ENCODE data around the gene CD22.
"Not testable (repeated sequence)": the region's sequence is repeated elsewhere in the genome, so short reads cannot be mapped to it uniquely, and the experiment has no call there.

The CD22 gene

DNA sequence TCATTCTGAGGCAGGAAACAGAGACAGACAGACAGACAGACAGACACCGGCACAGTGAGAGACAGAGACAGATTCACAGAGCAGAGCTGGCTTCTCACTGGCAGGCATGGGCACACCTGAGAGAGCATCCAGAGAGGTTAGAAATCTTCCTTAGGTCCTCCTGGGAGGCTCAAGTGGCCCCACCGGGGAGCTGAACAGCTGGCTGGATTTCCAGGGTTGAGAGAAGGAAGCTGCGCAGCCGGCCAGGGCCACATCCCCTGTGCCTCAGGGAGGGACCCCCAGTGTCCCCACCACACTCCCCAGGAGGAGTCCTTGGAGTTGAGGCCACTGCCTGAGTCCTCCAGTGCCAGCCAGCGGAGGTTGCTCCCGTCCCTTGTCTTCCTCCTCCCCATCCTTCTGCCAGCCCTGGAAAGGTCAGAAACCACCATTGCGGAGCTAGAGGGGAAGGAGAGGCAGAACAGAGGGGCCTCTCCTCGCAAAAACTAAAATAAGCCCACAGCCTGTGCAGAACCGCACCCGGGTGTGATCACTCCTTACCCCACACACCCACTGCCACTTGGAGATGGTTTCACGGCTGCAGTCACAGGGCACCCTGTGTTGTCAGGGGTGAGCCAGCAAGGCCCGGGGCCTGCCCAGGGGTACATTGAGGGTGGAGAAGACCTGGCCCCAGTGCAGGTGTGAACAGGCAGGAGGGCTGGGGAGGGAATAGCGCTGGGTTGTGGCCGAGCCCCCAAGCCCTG lies 33.4 kb downstream of the CD22 start:
- no peak for DNase-seq

DNA sequence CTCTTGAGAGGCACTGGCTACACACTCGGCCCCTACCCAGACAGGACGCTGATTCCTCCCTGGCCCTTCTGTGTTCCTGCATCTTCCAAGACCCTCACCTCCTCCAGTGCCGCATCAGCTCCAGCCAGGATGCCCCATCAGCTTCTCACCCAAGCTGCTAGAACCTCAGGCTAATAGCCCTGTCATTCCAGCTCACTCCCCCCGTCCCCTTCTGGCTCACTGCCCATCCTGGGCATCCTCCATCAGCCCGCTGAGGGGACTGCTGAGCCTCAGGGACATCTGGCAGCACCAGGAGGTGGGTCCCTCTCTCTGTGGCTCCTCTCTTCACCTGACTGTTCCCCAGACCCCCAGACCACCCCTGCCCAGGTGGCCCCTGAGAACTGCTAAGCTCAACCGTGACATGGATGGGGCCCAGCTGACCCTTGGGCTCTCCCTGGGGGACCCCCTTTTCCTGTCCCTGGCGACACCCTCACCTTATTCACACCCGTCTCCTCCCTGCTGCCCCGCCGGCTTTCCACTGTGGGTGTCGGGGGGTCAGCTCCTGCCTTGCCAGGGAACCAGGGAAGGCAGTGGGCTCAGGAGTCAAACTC lies 34.1 kb downstream of the CD22 start:
- no peak for DNase-seq

DNA sequence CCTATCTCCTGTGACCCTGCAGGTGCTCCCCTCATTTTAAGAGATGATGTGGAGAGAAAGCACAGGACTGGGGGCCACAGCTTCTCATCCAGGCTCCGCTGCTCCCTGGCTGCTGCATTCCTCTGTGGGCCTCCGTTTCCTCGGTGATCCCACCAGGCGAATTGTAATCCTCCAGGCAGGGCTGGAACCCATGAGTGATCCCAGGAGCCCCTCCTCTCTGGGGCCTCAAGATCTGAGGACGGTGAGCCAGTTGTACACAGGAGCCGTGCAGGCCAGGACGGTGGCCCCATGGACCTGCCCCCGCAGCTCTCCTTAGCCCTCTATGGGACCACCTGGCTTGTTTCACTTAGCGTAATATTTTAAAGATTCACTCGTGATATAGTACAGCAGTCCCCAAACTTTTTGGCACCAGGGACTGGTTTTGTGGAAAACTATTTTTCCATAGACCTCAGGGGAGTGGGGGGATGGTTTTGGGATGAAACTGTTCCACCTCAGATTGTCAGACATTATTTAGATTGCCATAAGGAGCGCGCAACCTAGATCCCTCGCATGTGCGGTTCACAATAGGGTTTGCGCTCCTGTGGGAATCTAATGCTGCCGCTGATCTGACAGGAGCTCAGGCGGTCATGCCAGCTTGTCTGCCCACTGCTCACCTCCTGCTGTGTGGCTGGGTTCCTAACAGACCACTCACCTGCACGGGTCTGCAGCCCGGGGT lies 34.9 kb downstream of the CD22 start:
- no peak for DNase-seq

DNA sequence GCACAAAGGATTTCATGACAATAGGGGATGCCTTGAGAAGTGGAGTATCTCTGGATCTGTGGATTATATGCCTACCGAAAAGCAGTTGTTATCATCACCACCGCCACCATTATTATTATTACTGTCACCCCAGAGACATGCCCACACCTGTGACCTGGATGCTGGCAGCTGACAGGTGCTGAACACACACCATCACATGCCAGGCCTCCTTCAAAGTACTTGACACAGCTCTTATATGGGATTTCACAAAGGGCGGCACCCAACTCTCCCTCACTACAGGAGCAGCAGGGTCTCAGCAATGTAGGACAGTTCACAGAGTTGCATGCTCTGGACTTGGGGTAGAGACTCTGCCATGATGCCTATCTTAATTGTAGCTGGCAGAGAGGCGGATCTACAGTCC lies 36.3 kb downstream of the CD22 start:
- no peak for DNase-seq

DNA sequence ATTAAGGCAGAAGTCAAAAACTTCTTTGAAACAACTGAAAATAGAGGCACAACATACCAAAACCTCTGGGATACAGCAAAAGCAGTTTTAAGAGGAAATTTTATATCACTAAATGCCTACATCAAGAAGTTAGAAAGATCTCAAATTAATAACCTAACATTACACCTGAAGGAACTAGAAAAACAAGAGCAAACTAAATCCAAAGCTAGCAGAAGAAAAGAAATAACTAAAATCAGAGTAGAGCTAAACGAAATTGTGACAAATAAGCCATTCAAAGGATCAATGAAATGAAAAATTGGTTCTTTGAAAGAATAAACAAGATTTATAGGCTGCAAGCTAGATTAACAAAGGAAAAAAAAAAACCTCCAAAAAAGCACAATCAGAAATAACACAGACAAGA lies 39.4 kb downstream of the CD22 start:
- DNase-seq: no peak

DNA sequence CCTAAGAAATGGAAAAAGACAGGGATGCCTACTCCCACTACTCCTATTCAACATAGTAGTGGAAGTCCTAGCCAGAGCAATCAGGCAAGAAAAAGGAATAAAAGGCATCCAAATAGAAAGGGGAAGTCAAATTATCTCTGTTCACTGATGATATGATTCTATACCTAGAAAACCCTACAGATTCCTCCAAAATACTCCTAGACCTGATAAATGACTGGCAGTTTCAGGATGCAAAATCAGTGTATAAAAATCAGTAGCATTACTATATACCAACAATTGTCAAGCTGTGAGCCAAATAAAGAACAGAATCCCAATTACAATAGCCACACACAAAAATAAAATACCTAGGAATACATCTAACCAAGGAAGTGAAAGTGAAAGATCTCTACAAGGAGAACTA lies 40.5 kb downstream of the CD22 start:
- DNase-seq: no peak

DNA sequence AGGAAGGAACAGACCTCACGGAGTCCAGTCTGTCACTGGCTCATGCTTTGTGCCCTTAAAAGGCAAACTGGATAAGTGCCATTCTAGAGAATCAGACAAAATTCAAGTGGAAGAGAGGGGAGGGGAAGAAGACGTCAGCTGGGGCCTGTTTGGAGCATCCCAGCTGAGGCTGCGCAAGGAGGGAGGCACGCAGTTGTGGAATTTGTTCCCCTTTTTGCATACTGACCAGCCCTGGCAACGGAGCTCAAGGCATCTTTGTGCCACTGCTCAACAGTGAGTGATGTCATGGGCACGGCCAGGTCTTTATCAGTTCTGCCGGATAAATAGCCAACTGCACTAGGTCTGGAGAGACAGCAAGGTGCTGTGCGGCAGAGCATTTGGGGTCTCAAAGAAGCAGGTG lies 41.7 kb downstream of the CD22 start, which contains the start of gene GPR42:
TSS of gene GPR42 (plus strand) at position 347 of the 400 bp plus-strand sequence. CDS start 292 bp downstream, outside the sequence.
- no peak for DNase-seq

DNA sequence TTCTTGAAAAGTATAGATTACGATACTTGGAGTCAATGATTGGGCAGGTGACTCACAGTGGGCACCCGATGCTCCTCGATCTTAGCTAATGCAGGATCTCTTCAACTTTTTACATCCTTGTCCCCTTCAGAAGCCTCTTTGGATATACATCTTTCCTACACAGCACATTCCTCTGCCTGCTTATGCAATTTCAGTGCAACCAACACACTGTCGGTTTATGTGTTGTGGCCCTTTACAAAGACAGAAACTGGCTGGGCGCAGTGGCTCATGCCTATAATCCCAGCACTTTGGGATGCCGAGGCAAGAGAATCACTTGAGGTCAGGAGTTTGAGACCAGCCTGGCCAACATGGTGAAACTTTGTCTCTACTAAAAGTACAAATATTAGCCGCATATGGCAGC lies 44.5 kb downstream of the CD22 start:
- DNase-seq: no peak

DNA sequence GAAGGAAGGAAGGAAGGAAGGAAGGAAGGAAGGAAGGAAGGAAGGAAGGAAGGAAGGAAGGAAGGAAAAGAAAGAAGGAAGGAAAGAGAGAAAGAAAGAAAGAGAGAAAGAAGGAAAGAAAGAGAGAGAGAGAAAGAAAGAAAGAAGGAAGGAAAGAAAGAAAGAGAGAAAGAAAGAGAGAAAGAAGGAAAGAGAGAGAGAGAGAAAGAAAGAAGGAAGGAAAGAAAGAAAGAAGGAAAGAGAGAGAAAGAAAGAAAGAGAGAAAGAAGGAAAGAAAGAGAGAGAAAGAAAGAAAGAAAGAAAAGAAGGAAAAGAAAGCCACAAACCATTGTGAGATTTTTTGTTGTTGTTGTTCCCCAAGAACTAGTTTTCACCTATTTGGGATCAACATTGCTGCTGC lies 45.0 kb downstream of the CD22 start:
- not testable (repeated sequence) for DNase-seq

DNA sequence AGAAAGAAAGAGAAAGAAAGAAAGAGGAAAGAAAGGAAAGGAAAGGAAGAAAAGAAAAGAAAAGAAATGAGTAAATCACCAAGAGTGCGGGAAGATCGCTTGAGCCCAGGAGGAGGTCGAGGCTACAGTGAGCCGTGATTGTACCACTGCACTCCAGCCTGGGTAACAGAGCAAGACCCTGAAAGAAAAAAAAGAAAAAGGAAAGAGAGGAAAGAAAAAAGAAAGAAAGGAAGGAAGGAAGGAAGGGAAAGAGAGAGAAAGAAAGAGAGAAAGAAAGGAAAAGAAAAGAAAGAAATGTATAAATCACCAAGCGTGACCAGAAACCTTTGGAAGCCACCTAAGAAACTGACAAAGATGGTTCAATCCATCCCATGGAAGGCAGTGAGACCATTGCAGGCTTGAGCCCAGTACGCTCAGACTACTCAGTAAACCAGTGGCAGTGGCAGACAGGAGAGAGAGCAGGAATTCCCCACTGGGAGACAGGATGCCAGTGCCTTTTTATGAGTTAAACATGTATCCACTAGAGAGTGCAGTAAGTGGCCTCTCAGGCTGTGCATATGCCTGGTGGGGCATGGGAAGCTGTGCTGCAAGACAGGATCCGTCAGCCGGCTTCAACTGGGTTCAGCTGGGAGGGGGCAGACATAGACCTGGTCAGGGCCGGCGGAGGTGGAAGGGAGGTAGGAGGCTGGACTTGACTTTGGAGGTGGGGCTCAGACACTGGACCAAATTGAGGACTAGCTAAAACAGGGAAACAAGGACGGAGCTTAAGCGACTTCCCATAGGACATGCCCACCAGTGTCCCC lies 46.7 kb downstream of the CD22 start:
- DNase-seq: no peak

DNA sequence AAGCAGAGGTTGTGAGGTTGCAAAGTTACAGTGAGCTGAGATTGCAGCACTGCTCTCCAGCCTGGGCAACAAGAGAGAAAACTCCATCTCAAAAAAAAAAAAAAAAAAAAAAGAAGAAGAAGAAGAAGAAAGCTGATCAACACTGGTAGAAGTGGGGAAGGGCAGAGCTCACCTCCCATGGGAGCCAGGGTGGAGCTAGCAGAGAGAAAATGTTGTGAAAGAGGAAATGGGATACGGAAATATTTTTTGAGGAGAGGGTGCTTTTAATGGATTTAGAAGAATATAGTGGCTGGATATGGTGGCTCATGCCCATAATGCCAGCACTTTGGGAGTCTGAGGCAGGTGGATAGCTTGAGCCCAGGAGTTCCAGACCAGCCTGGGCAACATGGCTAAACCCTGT lies 48.7 kb downstream of the CD22 start:
- DNase-seq: no peak

DNA sequence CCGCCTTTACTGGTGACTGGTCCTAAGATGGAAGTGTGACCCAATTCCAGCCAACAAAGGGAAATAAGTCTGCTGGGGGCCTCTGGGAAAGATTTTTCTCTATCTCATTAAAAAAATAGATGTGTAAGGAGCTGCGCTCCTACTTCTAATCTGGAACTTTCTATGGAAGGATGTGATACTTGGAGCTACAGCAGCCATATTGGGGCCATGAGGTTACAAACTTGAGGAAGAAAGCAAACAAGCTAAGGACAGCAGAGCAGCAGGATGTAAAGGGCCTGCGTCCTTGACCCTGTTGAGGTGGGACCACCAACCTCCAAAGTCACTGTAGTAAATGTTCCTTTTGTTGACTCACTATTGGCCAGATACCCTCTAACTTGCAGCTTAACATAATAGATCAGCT lies 49.4 kb downstream of the CD22 start:
- DNase-seq: no peak

DNA sequence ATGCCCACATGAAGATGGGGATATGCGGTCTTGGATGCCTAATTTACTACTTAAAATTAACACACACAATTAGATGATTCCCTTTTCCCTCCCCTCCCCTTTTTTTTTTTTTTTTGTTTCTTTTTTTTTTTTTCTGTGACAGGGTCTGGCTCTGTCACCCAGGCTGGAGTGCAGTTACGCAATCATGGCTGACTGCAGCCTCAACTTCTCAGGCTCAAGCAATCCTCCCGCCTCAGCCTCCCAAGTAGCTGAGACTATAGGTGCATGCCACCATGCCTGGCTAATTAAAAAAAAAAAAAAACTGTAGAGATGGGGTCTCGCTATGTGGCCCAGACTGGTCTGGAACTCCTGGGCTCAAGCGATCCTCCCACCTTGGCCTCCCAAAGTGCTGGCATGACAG lies 50.6 kb downstream of the CD22 start:
- not testable (repeated sequence) for DNase-seq

DNA sequence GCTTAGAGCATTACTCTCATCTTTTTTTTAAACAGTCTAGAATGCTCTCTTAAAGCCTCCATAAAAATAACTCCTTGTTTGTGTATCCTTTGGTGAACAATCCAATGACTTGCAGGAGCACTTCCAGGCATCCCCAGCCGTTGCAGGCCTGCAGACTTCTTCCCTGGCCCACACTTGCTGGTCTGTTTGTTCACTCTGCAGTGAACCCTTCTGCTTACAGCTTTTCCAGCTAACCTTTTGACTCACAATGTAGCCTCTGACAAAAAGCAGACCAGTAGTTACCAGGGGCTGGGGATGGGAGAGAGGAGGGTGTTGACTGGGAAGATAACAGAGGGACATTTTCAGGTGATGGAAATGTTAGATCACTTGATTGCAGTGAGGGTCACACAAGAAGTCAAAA lies 51.0 kb downstream of the CD22 start:
- DNase-seq: no peak

DNA sequence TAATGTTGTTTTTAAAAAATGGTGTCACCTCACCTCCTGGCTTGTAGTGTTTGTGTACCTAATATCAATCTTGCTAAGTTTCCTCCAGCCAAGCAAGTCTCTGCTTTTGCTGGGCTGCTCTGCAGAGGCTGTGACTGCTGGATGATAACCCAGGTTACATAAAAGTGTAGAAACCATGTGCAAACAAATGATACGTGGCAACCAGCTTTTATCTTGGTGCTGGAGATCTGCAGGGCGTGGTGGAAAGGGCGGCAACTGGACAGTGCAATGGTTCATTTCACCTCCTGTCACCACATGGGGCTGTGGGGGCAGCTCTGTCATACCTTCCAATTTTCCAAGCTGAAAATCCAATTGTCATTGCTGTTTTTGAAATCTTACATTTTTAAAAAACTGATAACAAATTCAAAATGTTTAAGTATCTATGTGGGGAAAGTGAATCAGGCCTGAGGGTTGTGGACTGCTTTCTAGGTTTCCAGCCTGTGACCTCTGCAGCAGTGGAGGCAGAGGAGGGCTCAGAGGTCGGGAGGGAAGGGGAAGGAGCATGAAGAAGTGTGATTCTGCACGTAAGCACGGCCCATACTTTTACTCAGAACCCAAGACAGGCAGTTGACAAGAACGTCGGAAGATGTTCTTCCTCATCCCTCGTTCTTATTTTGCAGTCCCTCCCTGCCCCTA lies 51.6 kb downstream of the CD22 start:
- DNase-seq: no peak

DNA sequence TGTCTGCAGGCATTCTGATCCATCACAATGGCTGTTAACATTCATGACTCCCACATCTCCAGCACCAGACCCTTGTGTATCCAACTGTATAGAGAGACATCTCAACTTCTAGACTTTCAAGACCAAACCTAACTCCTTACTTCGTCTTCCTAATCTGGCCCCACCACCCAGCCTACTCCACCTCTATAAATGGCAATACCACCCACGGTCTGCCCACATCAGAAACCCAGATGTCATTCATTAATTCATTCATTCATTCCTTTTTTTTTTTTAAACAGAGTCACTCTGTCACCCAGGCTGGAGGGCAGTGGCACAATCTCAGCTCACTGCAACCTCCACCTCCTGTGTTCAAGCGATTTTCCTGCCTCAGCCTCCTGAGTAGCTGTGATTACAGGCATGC lies 52.3 kb downstream of the CD22 start:
- no peak for DNase-seq

DNA sequence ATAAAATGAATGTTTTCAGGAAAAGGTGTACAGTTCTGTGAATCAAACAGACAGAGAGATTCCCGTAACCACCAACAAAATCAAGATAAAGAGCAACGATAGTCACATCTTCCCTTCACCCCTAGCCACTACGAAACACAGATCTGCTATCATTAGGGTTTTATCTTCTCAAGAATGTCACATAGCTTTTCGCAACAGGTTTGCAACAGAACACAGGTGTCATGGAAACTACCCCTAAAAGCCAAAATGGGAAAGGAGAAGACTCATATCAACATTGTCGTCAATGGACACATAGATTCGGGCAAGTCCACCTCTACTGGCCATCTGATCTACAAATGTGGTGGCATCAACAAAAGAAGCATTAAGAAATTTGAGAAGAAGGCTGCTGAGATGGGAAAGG lies 52.9 kb downstream of the CD22 start:
- no peak for DNase-seq

DNA sequence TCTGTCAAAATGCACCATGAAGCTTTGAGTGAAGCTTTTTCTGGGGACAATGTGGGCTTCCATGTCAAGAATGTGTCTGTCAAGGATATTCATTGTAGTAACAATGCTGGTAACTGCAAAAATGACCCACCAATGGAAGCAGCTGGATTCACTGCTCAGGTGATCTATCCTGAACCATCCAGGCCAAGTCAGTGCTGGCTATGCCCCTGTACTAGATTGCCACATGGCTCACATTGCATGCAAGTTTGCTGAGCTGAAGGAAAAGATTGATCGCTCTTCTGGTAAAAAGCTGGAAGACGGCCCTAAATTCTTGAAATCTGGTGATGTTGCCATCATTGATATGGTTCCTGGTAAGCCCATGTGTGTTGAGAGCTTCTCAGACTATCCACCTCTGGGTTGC lies 54.5 kb downstream of the CD22 start:
- no peak for DNase-seq

DNA sequence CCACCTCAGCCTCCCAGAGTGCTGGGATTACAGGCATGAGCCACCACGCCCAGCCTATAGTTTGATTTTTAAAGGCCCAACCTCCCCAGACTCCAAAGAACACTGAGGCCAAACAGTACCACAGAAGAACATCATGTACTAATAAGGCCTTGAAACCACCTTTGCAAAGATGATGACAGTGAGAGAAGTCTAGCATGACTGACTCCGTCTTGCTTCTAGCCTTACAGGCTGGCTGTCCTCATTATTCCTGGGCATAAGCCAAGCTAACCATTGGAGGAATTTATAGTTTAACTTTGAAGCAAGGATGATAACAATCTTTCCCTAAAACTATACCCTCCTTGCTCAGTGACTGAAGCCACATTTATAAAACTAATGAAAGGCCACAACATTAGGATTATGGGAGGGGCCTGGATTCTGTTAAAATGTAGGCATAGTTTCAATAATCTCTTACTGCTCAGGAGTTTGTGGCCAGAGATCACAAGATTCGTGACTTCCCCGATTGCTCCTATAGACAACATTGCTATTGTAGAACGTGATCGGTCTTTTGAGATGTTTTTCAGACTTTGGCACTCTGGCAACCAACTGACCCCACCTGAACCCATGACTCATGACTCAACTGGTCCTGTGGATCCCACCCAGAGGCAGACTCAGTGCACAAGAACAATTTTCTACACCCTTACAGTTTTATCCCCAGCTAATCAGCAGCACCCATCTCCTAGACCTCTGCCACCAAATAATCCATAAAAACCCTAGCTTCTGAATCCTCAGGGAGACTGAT lies 59.5 kb downstream of the CD22 start:
- no peak for DNase-seq

DNA sequence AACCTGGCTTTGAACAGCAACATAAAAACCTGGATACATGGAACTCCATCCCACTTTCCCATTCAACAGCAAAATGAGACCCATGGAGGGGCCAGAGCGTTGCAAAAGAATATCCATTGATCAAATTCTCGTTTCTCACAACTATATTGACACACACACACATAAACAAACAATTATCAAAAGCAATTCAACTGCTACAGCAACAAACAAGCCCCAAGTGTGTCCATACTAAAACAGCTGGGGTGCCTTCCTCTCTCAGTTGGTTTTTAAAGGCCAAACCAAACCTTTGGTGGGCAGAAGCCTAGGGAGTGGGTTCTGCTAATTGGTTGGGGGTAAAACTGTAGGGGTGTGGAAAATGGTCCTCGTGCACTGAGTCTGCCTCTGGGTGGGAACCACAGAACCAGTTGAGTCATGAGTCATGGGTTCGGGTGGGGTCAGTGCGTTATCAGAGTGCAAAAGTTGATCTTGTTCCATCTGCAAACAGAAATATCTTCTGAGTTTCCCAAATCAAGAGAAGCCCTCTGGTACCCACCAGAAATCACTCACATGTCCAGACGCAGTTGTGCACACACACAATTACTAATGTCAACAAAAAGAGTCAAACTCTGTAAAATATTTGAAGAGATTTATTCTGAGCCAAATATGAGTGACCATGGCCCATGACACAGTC lies 60.3 kb downstream of the CD22 start:
- no peak for DNase-seq

All from NCI-H2029 (cell line).